Fibroblast of lung (primary cell): ENCODE results near the gene FHIT. TPM values are rescaled to one million over a fixed set of nuclear protein-coding genes. Genes with fewer than 3 reads are reported as not detected.
A peak's percentile ranks its signal among the peaks of the same experiment; 100 is the strongest.

Source experiments
- DNase-seq, 2 donors: peaks; one replicate each; pipeline versions ENCODE4 v3.0.0 to v3.0.0-alpha.2; 2010; ENCODE audit warnings: low read depth in 2 of 2
- H2AFZ ChIP-seq: 2 replicates; pipeline ENCODE4 v1.5.1; 2012; ENCODE audit warnings: low read length, control low read depth, inconsistent platforms
- H3K27ac ChIP-seq: 2 replicates; pipeline ENCODE4 v1.5.1; 2011; ENCODE audit warnings: low read length, control low read depth; ENCODE audit not compliant: insufficient read depth
- H3K27me3 ChIP-seq: 2 replicates; pipeline ENCODE4 v1.5.1; 2011; ENCODE audit warnings: mild to moderate bottlenecking, low read length; ENCODE audit not compliant: control insufficient read depth, insufficient read depth
- H3K36me3 ChIP-seq: 2 replicates; pipeline ENCODE4 v1.5.1; 2011; ENCODE audit warnings: low read length; ENCODE audit not compliant: control insufficient read depth, insufficient read depth
- H3K4me1 ChIP-seq: 2 replicates; pipeline ENCODE4 v1.5.1; 2011; ENCODE audit warnings: low read length; ENCODE audit not compliant: control insufficient read depth, insufficient read depth; ENCODE audit errors: extremely low read depth
- H3K4me2 ChIP-seq: 2 replicates; pipeline ENCODE4 v1.5.1; 2011; ENCODE audit warnings: low read length, control low read depth; ENCODE audit not compliant: insufficient read depth; ENCODE audit errors: extremely low read depth
- H3K4me3 ChIP-seq, 4 experiments: fragments of 200-600 bp in 1 of 4; sonication (generic) in 1 of 4; replicated peaks in 1 of 4; 2 replicates each; pipeline ENCODE4 v1.5.1; 2011 to 2016; ENCODE audit warnings: low read length in 4 of 4, low read depth in 3 of 4, mild to moderate bottlenecking in 3 of 4, control low read depth in 2 of 4, inconsistent platforms in 1 of 4, mixed read lengths in 1 of 4; ENCODE audit not compliant: insufficient read depth in 1 of 4; ENCODE audit errors: control extremely low read depth in 1 of 4
- H3K79me2 ChIP-seq: 2 replicates; pipeline ENCODE4 v1.5.1; 2012; ENCODE audit warnings: mild to moderate bottlenecking, low read length, inconsistent platforms; ENCODE audit not compliant: control insufficient read depth, insufficient read depth
- H3K9ac ChIP-seq: 2 replicates; pipeline ENCODE4 v1.5.1; 2011; ENCODE audit warnings: mild to moderate bottlenecking, low read length, control low read depth; ENCODE audit not compliant: insufficient read depth
- H3K9me3 ChIP-seq: 2 replicates; pipeline ENCODE4 v1.5.1; 2012; ENCODE audit warnings: low read depth, low read length; ENCODE audit not compliant: control insufficient read depth, insufficient read depth
- H4K20me1 ChIP-seq: 2 replicates; pipeline ENCODE4 v1.5.1; 2011; ENCODE audit warnings: low read length; ENCODE audit not compliant: control insufficient read depth, insufficient read depth; ENCODE audit errors: extremely low read depth
- CTCF ChIP-seq, 2 donors: IDR thresholded peaks in 1 of 2; conservative IDR thresholded peaks in 1 of 2; 1 replicate in 1 of 2; 2 replicates in 1 of 2; pipeline ENCODE4 v1.5.1; 2011 to 2012; ENCODE audit warnings: low read length in 2 of 2, control low read depth in 1 of 2, inconsistent platforms in 1 of 2, low read depth in 1 of 2, mild to moderate bottlenecking in 1 of 2
- EZH2 ChIP-seq: IDR thresholded peaks from 2 replicates; pipeline ENCODE4 v1.5.1; 2012; ENCODE audit warnings: low read length, control low read depth, mild to moderate bottlenecking; ENCODE audit errors: missing control alignments
- polyA plus RNA-seq, 2 donors: library from polyadenylated mRNA; depleted of rRNA in 1 of 2; stranded (reverse) in 1 of 2; unstranded in 1 of 2; fragments of >200 nt; gene quantifications; 2 replicates each; pipeline ENCODE4 v1.2.1, GENCODE V29; 2011 to 2012; ENCODE audit warnings: missing spikeins in 1 of 2
- total RNA-seq: library from RNA; depleted of rRNA; stranded (reverse); fragments of >200 nt; gene quantifications from 2 replicates; pipeline ENCODE4 v1.2.1, GENCODE V29; 2014

FHIT gene
- total and polyA plus RNA-seq, 2 donors (not counting 1 experiment from before 2014, with no cell fraction given) = 0.79 to 2.1 TPM

- no peak overlapping the region for H3K4me3 ChIP-seq
Measured at GRCh38 chr3:60754617-60755016, 496.6 kb downstream of the FHIT start.

GRCh38 chr3:60752809-60753208 is 498.4 kb downstream of the FHIT start:
- DNase-seq = peak; percentile 16 to 34
- H3K27me3 ChIP-seq = no peaks in the 10 kb centered on the region

More at GRCh38 chr3:60754617-60755016, 496.6 kb downstream of the FHIT start:
- TF ChIP-seq EZH2 (no peak), CTCF (conservative IDR thresholded peaks at IDR 0.05 in 1 of 2, IDR thresholded peaks at IDR 0.05 in 1 of 2; ENCODE audit: low read depth in 1 of 2, low read length in 2 of 2) (no peak)
- H3K27ac ChIP-seq = no peak overlapping the region
- no peaks in the 10 kb centered on the region for H3K4me1 ChIP-seq
- DNase-seq = peak in 1 of 2 donors; percentile 59
- H3K9ac ChIP-seq = no peak overlapping the region
- no peaks in the 10 kb centered on the region for H4K20me1 ChIP-seq
- no peaks in the 10 kb centered on the region for H3K79me2 ChIP-seq
- no peaks in the 10 kb centered on the region for H3K27me3 ChIP-seq
- no peaks in the 10 kb centered on the region for H3K9me3 ChIP-seq
- H3K36me3 ChIP-seq = no peaks in the 10 kb centered on the region
- no peak overlapping the region for H2AFZ ChIP-seq
- no peak overlapping the region for H3K4me2 ChIP-seq

GRCh38 chr3:60746695-60747416 is 504.4 kb downstream of the FHIT start:
- Histone ChIP-seq H3K9ac (no peak overlapping the region), H3K27ac (no peak overlapping the region), H4K20me1 (no peaks in the 10 kb centered on the region), H3K9me3 (no peaks in the 10 kb centered on the region), H3K4me2 (no peak overlapping the region), H3K36me3 (no peaks in the 10 kb centered on the region), H3K4me3 (no peak overlapping the region), H3K4me1 (no peaks in the 10 kb centered on the region), H3K27me3 (no peaks in the 10 kb centered on the region), H3K79me2 (no peaks in the 10 kb centered on the region), H2AFZ (no peak overlapping the region)
- DNase-seq = peak; percentile 35 to 43
- TF ChIP-seq CTCF (conservative IDR thresholded peaks at IDR 0.05 in 1 of 2, IDR thresholded peaks at IDR 0.05 in 1 of 2; ENCODE audit: low read depth in 1 of 2, low read length in 2 of 2) = no peak
- no peak for TF ChIP-seq EZH2

More at GRCh38 chr3:60752809-60753208, 498.4 kb downstream of the FHIT start:
- H2AFZ ChIP-seq = no peak overlapping the region
- no peak for TF ChIP-seq EZH2
- TF ChIP-seq CTCF (conservative IDR thresholded peaks at IDR 0.05 in 1 of 2, IDR thresholded peaks at IDR 0.05 in 1 of 2; ENCODE audit: low read depth in 1 of 2, low read length in 2 of 2) = no peak
- no peak overlapping the region for H3K4me2 ChIP-seq
- H3K4me1 ChIP-seq = no peaks in the 10 kb centered on the region
- H3K36me3 ChIP-seq = no peaks in the 10 kb centered on the region
- no peaks in the 10 kb centered on the region for H3K9me3 ChIP-seq
- H3K4me3 ChIP-seq = no peak overlapping the region
- H3K27ac ChIP-seq = no peak overlapping the region
- H4K20me1 ChIP-seq = no peaks in the 10 kb centered on the region
- H3K79me2 ChIP-seq = no peaks in the 10 kb centered on the region
- no peak overlapping the region for H3K9ac ChIP-seq
